Ascending aorta (tissue), 2 donors: ENCODE data around the gene DOHH. TPM values are rescaled to one million over a fixed set of nuclear protein-coding genes. Genes with fewer than 3 reads are reported as not detected.

Source experiments
- DNase-seq, 2 donors: peaks; one replicate each; pipeline ENCODE4 v3.0.0-alpha.2; 2019; ENCODE audit warnings: low spot score in 2 of 2
- H3K27ac ChIP-seq, 2 donors: fragments of 200-600 bp; sonication (generic); one replicate each; pipeline ENCODE4 v1.5.1; 2016 to 2017; ENCODE audit warnings: mild to moderate bottlenecking in 1 of 2
- H3K27me3 ChIP-seq: fragments of 200-600 bp; sonication (generic); one replicate; pipeline ENCODE4 v1.5.1; 2017
- H3K36me3 ChIP-seq, 2 donors: fragments of 200-600 bp; sonication (generic); one replicate each; pipeline ENCODE4 v1.5.1; 2016
- H3K4me1 ChIP-seq, 2 donors: fragments of 200-600 bp; sonication (generic); one replicate each; pipeline ENCODE4 v1.5.1; 2016 to 2017; ENCODE audit warnings: mild to moderate bottlenecking in 1 of 2
- H3K4me3 ChIP-seq, 2 donors: fragments of 200-600 bp; sonication (generic); one replicate each; pipeline ENCODE4 v1.5.1; 2016 to 2017; ENCODE audit warnings: mild to moderate bottlenecking in 1 of 2
- H3K9me3 ChIP-seq, 2 donors: fragments of 200-600 bp; sonication (generic); one replicate each; pipeline ENCODE4 v1.5.1; 2016
- intact Hi-C: fragments of 100-400 bp; cut with DNase I; formaldehyde crosslinking; loops from one replicate; pipeline ENCODE4 v1.15.1; 2023
- total RNA-seq: library from RNA; depleted of rRNA; stranded (reverse); fragments of >200 nt; gene quantifications from one replicate; pipeline ENCODE4 v1.1.0, GENCODE V29; 2016
- TF ChIP-seq, protein P1 (sequence below), 3 experiments: fragments of 200-600 bp in 2 of 3; fragments of 450-650 bp in 1 of 3; sonication (generic) in 2 of 3; IDR thresholded peaks; one replicate each; pipeline ENCODE4 v1.5.1; 2016 to 2019; ENCODE audit warnings: antibody characterized with exemption in 3 of 3, mild to moderate bottlenecking in 1 of 3, moderate library complexity in 1 of 3

DOHH gene
- total RNA-seq, 1 donor from 2014 or later: 40.9 TPM

DNA sequence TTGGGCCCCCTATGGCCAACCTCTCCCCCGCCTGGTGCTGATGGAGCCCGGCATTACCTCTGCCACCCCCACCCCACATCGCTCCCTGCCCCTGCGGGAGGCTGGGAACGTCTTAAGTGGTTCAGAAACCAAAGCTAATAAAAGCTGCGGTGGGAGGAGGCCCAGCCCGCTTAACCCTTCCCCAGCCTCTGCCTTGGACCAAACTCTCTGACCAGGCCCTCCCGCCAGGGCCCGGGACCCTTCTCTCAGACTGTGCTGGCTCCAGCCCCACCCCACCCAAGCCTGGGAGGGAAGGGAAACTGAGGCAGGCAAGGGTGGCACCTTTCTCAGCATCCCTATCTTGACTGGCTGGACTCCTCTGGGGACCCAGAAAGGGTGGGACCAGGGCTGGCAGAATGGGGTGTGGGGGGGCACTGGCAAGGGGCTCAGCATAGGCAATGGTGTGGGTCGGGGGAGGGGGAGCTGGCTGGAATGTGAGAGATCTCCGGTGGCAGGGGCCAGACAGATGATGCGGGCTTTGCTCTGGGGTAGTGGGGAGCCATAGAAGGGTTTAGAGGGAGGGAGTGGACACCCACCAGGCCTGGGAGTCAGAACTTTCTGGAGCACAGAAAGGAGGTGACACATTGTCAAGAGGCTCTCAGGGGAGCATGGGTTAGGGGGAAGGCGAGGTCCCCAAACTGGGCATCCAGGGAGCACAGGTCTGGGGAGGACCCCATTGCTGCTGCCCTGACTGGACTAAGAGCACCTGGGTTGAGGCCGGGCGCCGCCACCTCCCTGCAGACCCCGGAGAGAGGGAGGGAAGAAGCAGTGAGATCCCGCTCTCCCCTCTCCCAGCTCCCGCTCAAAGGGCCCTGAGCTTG, 42.0 kb downstream of the DOHH start:
- no peaks in the 10 kb centered on the region for H3K27me3 ChIP-seq
- TF ChIP-seq, protein P1, sequence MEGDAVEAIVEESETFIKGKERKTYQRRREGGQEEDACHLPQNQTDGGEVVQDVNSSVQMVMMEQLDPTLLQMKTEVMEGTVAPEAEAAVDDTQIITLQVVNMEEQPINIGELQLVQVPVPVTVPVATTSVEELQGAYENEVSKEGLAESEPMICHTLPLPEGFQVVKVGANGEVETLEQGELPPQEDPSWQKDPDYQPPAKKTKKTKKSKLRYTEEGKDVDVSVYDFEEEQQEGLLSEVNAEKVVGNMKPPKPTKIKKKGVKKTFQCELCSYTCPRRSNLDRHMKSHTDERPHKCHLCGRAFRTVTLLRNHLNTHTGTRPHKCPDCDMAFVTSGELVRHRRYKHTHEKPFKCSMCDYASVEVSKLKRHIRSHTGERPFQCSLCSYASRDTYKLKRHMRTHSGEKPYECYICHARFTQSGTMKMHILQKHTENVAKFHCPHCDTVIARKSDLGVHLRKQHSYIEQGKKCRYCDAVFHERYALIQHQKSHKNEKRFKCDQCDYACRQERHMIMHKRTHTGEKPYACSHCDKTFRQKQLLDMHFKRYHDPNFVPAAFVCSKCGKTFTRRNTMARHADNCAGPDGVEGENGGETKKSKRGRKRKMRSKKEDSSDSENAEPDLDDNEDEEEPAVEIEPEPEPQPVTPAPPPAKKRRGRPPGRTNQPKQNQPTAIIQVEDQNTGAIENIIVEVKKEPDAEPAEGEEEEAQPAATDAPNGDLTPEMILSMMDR (IDR thresholded peaks at IDR 0.05): no peak
- no peak for DNase-seq
- H3K36me3 ChIP-seq: peaks cover 37 to 44% of the 10 kb centered on the region in 2 donors
- intact Hi-C loops: loop anchor here (1.0 to 10.0 kb wide), 4 partner anchors 7 to 1294 kb away; partner anchors contain the start of genes DOT1L and TBXA2R
- no peaks in the 10 kb centered on the region for H3K9me3 ChIP-seq
- peak overlapping the region in 1 of 2 donors; percentile 28 for H3K4me3 ChIP-seq
- peak overlapping the region; percentile 98 to 99 for H3K27ac ChIP-seq
- H3K4me1 ChIP-seq: peaks cover 32 to 40% of the 10 kb centered on the region in 2 donors

DNA sequence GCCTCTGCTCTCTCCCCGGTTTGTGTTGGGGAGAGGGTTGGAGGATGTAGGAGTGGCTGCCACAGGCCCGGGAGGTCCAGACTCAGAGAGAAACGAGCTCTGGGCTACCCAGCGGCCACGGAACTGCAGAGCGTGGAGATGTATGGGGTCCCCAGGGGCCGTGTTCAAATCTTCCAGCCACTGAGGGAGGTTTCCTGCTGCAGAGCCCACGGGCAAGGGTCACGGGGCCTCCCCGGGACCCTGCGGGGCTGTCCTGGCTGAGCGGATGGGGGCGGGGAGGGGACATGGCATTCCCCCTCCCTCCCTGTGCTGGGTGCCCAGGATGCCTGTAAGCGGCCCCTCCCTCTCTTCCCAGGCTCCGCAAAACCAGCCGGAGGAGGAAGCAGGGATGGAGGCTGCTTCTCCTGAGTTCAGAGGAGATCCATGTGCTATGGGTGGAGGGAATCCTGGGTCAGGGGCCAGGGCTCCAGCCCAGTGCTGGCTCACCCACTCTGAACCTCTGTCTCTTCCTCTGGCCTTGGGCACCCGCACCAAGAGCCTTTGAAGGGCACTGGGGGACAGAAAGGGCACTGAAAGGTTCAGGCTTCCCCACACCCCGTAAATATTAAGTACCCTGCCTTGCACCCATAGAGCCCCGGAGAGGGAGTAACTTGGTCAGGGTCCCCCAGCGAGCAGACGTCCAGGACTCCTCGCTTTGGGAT, 42.8 kb downstream of the DOHH start:
- no peaks in the 10 kb centered on the region for H3K9me3 ChIP-seq
- H3K4me3 ChIP-seq: peak overlapping the region in 1 of 2 donors; percentile 28
- intact Hi-C loops: loop anchor here (2.0 to 10.0 kb wide), 3 partner anchors 53 to 1293 kb away; partner anchors contain the start of genes DOT1L and TBXA2R
- H3K27ac ChIP-seq: peak overlapping the region; percentile 98 to 99
- DNase-seq: peak in 1 of 2 donors; percentile 37
- H3K4me1 ChIP-seq: peaks cover 32 to 40% of the 10 kb centered on the region in 2 donors
- TF ChIP-seq, protein P1 (IDR thresholded peaks at IDR 0.05): no peak
- H3K27me3 ChIP-seq: no peaks in the 10 kb centered on the region
- peaks cover 38 to 44% of the 10 kb centered on the region in 2 donors for H3K36me3 ChIP-seq

DNA sequence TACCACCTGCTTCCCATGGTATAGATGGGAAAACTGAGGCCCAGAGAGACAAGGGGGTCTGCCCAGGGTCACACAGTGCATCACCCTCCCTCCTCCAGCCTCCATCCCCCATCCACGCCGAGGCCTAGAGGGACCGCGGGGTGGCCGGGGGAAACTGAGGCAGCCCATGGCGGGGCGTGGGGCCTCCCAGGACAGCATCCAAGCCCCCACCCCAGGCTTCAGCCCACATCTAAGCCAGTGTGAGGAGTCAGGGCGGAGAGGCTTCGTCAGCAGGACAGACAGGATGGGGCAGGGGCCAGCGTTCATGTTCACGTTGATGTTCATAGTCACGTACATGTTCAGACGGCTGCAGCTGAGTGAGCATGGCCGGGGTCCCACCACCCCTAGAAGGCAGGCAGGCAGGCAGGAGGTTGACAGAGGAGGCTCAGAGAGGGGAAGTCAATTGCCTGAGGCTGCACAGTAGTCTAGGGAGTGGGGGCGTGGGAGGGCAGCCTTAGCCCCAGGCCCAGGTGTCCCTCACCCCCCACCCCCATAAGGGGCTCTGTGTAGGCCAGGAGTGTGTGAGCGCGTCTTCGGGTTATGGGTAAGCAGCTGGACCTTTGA, 43.4 kb downstream of the DOHH start:
- intact Hi-C loops: loop anchor here (5.0 to 10.0 kb wide), 2 partner anchors 150 to 1292 kb away; partner anchors contain the start of genes DOT1L and TBXA2R
- no peak overlapping the region for H3K4me3 ChIP-seq
- no peaks in the 10 kb centered on the region for H3K27me3 ChIP-seq
- peaks cover 32 to 46% of the 10 kb centered on the region in 2 donors for H3K4me1 ChIP-seq
- peaks cover 45 to 50% of the 10 kb centered on the region in 2 donors for H3K36me3 ChIP-seq
- TF ChIP-seq, protein P1 (IDR thresholded peaks at IDR 0.05): no peak
- DNase-seq: no peak
- no peaks in the 10 kb centered on the region for H3K9me3 ChIP-seq
- peak overlapping the region; percentile 98 to 99 for H3K27ac ChIP-seq

DNA sequence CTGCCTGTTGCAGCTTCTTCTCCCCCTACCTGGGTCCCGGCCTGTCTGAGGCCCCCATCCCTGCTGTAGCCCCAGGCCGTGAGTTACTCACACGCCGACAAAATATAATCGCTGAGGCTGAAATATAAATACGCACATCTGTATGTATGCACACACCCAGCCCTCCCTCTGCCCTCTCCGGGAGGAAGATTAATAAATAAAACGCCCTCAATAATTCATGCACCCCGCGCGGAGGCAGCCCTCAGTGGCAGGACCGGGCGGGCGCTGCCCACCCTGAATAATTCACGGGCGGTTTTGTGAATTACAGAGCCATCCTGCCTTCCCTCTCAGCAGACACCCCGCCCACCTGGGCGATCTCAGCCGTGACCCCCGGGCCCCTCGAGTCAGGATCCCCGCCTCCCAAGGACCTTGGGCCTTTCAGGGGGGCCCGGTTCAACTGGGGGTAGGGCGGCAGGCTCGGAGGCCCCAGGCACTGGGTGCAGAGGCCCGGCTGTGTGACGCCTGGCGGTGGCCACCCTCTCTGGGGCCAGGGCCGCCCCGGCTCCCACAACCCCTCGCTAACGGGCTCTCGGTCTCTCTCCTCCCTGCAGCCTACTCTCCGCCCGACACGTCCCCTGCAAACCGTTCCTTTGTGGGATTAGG, 44.4 kb downstream of the DOHH start:
- no peaks in the 10 kb centered on the region for H3K27me3 ChIP-seq
- no peak for DNase-seq
- H3K9me3 ChIP-seq: no peaks in the 10 kb centered on the region
- peaks cover 47 to 51% of the 10 kb centered on the region in 2 donors for H3K36me3 ChIP-seq
- intact Hi-C loops: loop anchor here (5.0 to 10.0 kb wide), 2 partner anchors 151 to 1291 kb away; partner anchors contain the start of genes DOT1L and TBXA2R
- H3K4me1 ChIP-seq: peaks cover 32 to 54% of the 10 kb centered on the region in 2 donors
- H3K4me3 ChIP-seq: no peak overlapping the region
- H3K27ac ChIP-seq: peak overlapping the region; percentile 98 to 99
- TF ChIP-seq, protein P1 (IDR thresholded peaks at IDR 0.05): no peak
